ENCODE data around the gene TEKT5. TPM values are rescaled to one million over a fixed set of nuclear protein-coding genes. Genes with fewer than 3 reads are reported as not detected.
"Not testable (repeated sequence)": the region's sequence is repeated elsewhere in the genome, so short reads cannot be mapped to it uniquely, and the experiment has no call there.

TEKT5 gene
- total RNA-seq, 1 experiment from 2014 or later: not detected

DNA sequence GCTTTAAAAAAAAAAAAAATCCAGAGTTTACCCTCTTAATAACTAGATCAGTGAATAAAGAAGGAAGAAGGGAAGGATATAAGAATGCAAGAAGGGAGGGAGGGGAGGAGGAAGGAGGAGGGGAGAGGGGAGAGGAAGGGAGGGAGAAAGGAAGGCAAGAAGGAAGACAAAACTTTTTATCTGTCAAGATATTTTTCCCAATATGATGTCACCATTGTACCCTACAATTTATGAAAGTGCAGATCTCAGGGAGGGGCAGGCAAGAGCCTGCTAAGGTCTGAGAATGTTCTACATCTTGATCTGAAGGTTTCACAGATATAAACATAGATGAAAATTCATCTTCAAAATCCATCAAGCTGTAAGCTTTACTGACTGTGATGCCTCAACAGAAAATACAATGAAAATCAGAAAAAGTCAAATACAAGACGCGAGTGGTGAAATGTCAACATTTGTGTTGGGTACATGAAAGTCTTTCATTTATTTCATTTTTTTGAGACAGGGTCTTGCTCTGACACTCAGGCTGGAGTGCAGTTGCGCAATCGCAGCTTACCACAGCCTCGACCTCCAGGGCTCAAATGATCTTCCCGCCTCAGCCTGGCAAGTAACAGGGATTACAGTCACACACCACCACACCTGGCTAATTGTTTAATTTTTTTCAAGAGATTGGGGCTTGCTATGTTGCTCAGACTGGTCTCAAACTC lies 57.2 kb downstream of the TEKT5 start:
- Mint-ChIP-seq H3K27ac (ENCODE audit: low read depth, unreplicated experiment) (no peak overlapping the region), H3K4me3 (ENCODE audit: unreplicated experiment) (no peak overlapping the region), H3K4me1 (ENCODE audit: insufficient read depth, unreplicated experiment) (no peaks in the 10 kb centered on the region), H3K36me3 (ENCODE audit: insufficient read depth, unreplicated experiment) (no peaks in the 10 kb centered on the region), H3K27me3 (ENCODE audit: insufficient read depth, unreplicated experiment) (peaks cover 8% of the 10 kb centered on the region), H3K9me3 (ENCODE audit: unreplicated experiment) (no peaks in the 10 kb centered on the region)
- DNase-seq (ENCODE audit: unreplicated experiment): peak; percentile 24
- no TSS peak for BruUV-seq (replicated peaks)
- no peak for TF ChIP-seq CTCF (IDR thresholded peaks at IDR 0.05; ENCODE audit: unreplicated experiment)
- CTCF ChIA-PET: no interaction called here
- intact Hi-C loops (cut with micrococcal nuclease): no loop called here
- POLR2A ChIA-PET: no interaction called here

GRCh38 chr16:10635365-10636021 lies 59.2 kb downstream of the TEKT5 start:
- BruUV-seq (replicated peaks): no TSS peak
- no peaks in the 10 kb centered on the region for H3K9me3 Mint-ChIP-seq (ENCODE audit: unreplicated experiment)
- no peak overlapping the region for H3K27ac Mint-ChIP-seq (ENCODE audit: low read depth, unreplicated experiment)
- intact Hi-C loops (cut with micrococcal nuclease): no loop called here
- TF ChIP-seq CTCF (IDR thresholded peaks at IDR 0.05; ENCODE audit: unreplicated experiment): no peak
- DNase-seq (ENCODE audit: unreplicated experiment): no peak
- H3K36me3 Mint-ChIP-seq (ENCODE audit: insufficient read depth, unreplicated experiment): no peaks in the 10 kb centered on the region
- H3K27me3 Mint-ChIP-seq (ENCODE audit: insufficient read depth, unreplicated experiment): peaks cover 22% of the 10 kb centered on the region
- no peaks in the 10 kb centered on the region for H3K4me1 Mint-ChIP-seq (ENCODE audit: insufficient read depth, unreplicated experiment)
- ChIA-PET CTCF (interaction anchor here (0.6 to 0.7 kb wide), 2 partner anchors 41 to 673 kb away, joined by 3 to 6 read pairs; no protein-coding TSS in a partner anchor), POLR2A (interaction anchor here (0.6 kb wide), 1 partner anchor 1997 kb away, joined by 4 read pairs; no protein-coding TSS in a partner anchor)
- H3K4me3 Mint-ChIP-seq (ENCODE audit: unreplicated experiment): no peak overlapping the region

- H3K27ac Mint-ChIP-seq (ENCODE audit: low read depth, unreplicated experiment); BruUV-seq (replicated peaks); H3K36me3 Mint-ChIP-seq (ENCODE audit: insufficient read depth, unreplicated experiment); H3K4me3 Mint-ChIP-seq (ENCODE audit: unreplicated experiment); CTCF ChIA-PET; DNase-seq (ENCODE audit: unreplicated experiment); H3K4me1 Mint-ChIP-seq (ENCODE audit: insufficient read depth, unreplicated experiment); POLR2A ChIA-PET; H3K9me3 Mint-ChIP-seq (ENCODE audit: unreplicated experiment); intact Hi-C loops (cut with micrococcal nuclease): not testable (repeated sequence)
- peaks cover 22% of the 10 kb centered on the region for H3K27me3 Mint-ChIP-seq (ENCODE audit: insufficient read depth, unreplicated experiment)
These were observed 61.3 kb downstream of the TEKT5 start for GRCh38 chr16:10633429-10633828.

DNA sequence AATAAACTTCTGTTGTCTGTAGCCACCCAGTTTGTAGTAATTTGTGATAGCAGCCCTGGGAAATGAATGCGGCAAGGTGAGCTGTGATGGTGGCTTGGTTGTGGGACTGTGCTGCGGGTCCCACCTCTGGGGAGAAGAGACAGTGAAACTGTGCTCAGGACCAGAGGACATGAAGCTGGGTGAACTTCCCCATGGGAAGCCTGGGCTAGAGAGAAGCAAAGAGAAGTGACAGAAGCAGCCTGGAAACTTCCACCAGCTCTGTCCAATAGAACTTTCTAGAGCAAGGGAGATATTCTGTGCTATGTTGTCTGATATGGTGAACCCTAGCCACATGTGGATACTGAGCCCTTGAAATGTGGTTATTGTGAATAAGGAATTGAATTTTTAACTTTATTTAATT lies 62.8 kb downstream of the TEKT5 start:
- TF ChIP-seq CTCF (IDR thresholded peaks at IDR 0.05; ENCODE audit: unreplicated experiment): no peak
- H3K27ac Mint-ChIP-seq (ENCODE audit: low read depth, unreplicated experiment): no peak overlapping the region
- ChIA-PET POLR2A (interaction anchor here (0.6 kb wide), 1 partner anchor 166 kb away, joined by 3 read pairs; no protein-coding TSS in a partner anchor), CTCF (interaction anchor here (0.7 to 1.2 kb wide), 2 partner anchors 14 to 16 kb away, joined by 3 read pairs; no protein-coding TSS in a partner anchor)
- peaks cover 22% of the 10 kb centered on the region for H3K27me3 Mint-ChIP-seq (ENCODE audit: insufficient read depth, unreplicated experiment)
- no peaks in the 10 kb centered on the region for H3K9me3 Mint-ChIP-seq (ENCODE audit: unreplicated experiment)
- H3K4me3 Mint-ChIP-seq (ENCODE audit: unreplicated experiment): no peak overlapping the region
- no TSS peak for BruUV-seq (replicated peaks)
- no peak for DNase-seq (ENCODE audit: unreplicated experiment)
- H3K4me1 Mint-ChIP-seq (ENCODE audit: insufficient read depth, unreplicated experiment): no peaks in the 10 kb centered on the region
- H3K36me3 Mint-ChIP-seq (ENCODE audit: insufficient read depth, unreplicated experiment): no peaks in the 10 kb centered on the region
- intact Hi-C loops (cut with micrococcal nuclease): no loop called here
